Spleen (tissue), 11 donors: ENCODE measurements around the gene BZW1. TPM values are rescaled to one million over a fixed set of nuclear protein-coding genes. Genes with fewer than 3 reads are reported as not detected.

ENCODE experiments used
- DNase-seq: peaks from one replicate; pipeline ENCODE4 v3.0.0-alpha.2; 2020
- H3K27ac ChIP-seq, 8 donors: fragments of 200-600 bp; sonication (generic) in 7 of 8; 1 replicate in 4 of 8; 2 replicates in 4 of 8; pipeline versions ENCODE4 v1.5.0 to v1.8.0; 2016 to 2021; ENCODE audit warnings: inconsistent platforms in 4 of 8, mild to moderate bottlenecking in 4 of 8, moderate library complexity in 1 of 8
- H3K27me3 ChIP-seq, 7 donors: fragments of 200-600 bp; sonication (generic) in 6 of 7; replicated peaks in 1 of 7; 1 replicate in 4 of 7; 2 replicates in 3 of 7; pipeline versions ENCODE4 v1.5.0 to v1.8.0; 2016 to 2021; ENCODE audit warnings: inconsistent platforms in 3 of 7, mild to moderate bottlenecking in 1 of 7
- H3K36me3 ChIP-seq, 6 donors: fragments of 200-600 bp; sonication (generic) in 5 of 6; 1 replicate in 4 of 6; 2 replicates in 2 of 6; pipeline versions ENCODE4 v1.5.0 to v1.8.0; 2016 to 2021; ENCODE audit warnings: inconsistent platforms in 2 of 6
- H3K4me1 ChIP-seq, 6 donors: fragments of 200-600 bp; sonication (generic) in 5 of 6; 1 replicate in 3 of 6; 2 replicates in 3 of 6; pipeline versions ENCODE4 v1.5.0 to v1.8.0; 2016 to 2021; ENCODE audit warnings: inconsistent platforms in 3 of 6
- H3K4me3 ChIP-seq, 8 donors: fragments of 200-600 bp; sonication (generic) in 7 of 8; 1 replicate in 4 of 8; 2 replicates in 4 of 8; pipeline versions ENCODE4 v1.5.0 to v1.8.0; 2016 to 2021; ENCODE audit warnings: inconsistent platforms in 4 of 8, mild to moderate bottlenecking in 4 of 8, moderate library complexity in 2 of 8
- H3K9me3 ChIP-seq, 8 donors: fragments of 200-600 bp; sonication (generic) in 7 of 8; 1 replicate in 4 of 8; 2 replicates in 4 of 8; pipeline versions ENCODE4 v1.5.0 to v1.8.0; 2016 to 2021; ENCODE audit warnings: inconsistent platforms in 4 of 8
- POLR2AphosphoS5 ChIP-seq, 3 donors: sonication (generic); formaldehyde crosslinking; IDR thresholded peaks; one replicate each; pipeline ENCODE4 v1.5.1; 2017; ENCODE audit warnings: antibody characterized with exemption in 3 of 3
- WGBS, 5 donors: extraction: QIAGEN DNeasy Blood & Tissue Kit in 3 of 5; methylation state at CpG; one replicate each; pipeline versions ENCODE4 v1.1.5 to v1.1.7; 2013 to 2018; 5-methylcytosine and 5-hydroxymethylcytosine counted together
- intact Hi-C: fragments of 100-400 bp; cut with DNase I; formaldehyde crosslinking; loops from one replicate; pipeline ENCODE4 v1.15.0; 2023; ENCODE audit warnings: low total_unique reads
- polyA plus RNA-seq, 3 donors: library from polyadenylated mRNA; stranded (reverse); fragments of 200-250 nt; gene quantifications; one replicate each; pipeline ENCODE4 v1.2.1, GENCODE V29; 2013
- small RNA-seq, 4 donors: library from RNA; depleted of rRNA; stranded (forward); fragments of <200 nt; gene quantifications; one replicate each; pipeline ENCODE3, GENCODE V24; 2016
- total RNA-seq, 7 donors: library from RNA; depleted of rRNA in 3 of 7; stranded (reverse); fragments of >200 nt in 3 of 7; fragmentation: NEBNext Ultra II Directional in 4 of 7; extraction: Animal tissue kit (Norgen Biotek cat#: 25700) in 4 of 7; gene quantifications; one replicate each; pipeline versions ENCODE4 v1.1.0 to v1.2.1, GENCODE V29; 2016 to 2021
- donor health status: healthy with polysubstance abuse.
- donor health status: DM: no; HTN: no; CAD: no; lungs with moderate emphysema.
- donor health status: DM: no; HTN: no; CAD: no.
- donor health status: Bipolar disorder and iron deficiency.
- donor health status: healthy.
- donor health status: DM: no; HTN: no; CAD: no.
- donor health status: DM: yes; HTN: yes; CAD: no.

The BZW1 gene
- total and polyA plus RNA-seq, 10 donors: 25.9 to 151 (median 110) TPM

- Histone ChIP-seq H3K4me1 (no peaks in the 10 kb centered on the region), H3K36me3 (peaks cover 3 to 90% (median 57%) of the 10 kb centered on the region in 6 donors), H3K4me3 (no peak overlapping the region), H3K9me3 (no peaks in the 10 kb centered on the region), H3K27me3 (no peaks in the 10 kb centered on the region), H3K27ac (no peak overlapping the region)
- DNase-seq: no peak
- no peak for TF ChIP-seq POLR2AphosphoS5 (IDR thresholded peaks at IDR 0.05)
- intact Hi-C loops: no loop called here
- 94 to 98% (median 94%) methylated on average over 6 of the region's 6 CpGs for WGBS, 5 donors
Measured at GRCh38 chr2:200873560-200873959, 61.9 kb downstream of the BZW1 start.

Small RNA genes within 50 kb of the gene (small RNA-seq; reads per million reads assigned to genes)
- gene RF00019: 0 reads per million in 4 donors
- gene RNA5SP115: 0 to 0.06 (median 0) reads per million in 4 donors
- 0 reads per million in 4 donors for gene RNU1-133P
- gene RNU6-31P: 0 reads per million in 4 donors

Other genes starting within 250 kb of the BZW1 start
- gene AOX1, start 225.9 kb upstream of the BZW1 start, total RNA-seq: 10 to 100 TPM in 2 of 7 donors, 1 to 10 TPM in 5; 3.9 to 14.6 (median 9.8) TPM
- 1 to 10 TPM; 1.3 to 3.7 (median 1.7) TPM for gene AOX1, start 225.9 kb upstream of the BZW1 start, polyA plus RNA-seq
- gene CLK1, start 52.7 kb downstream of the BZW1 start, total RNA-seq: 100 to 1,000 TPM; 161 to 326 (median 210) TPM
- 100 to 1,000 TPM; 314 to 737 (median 640) TPM for gene CLK1, start 52.7 kb downstream of the BZW1 start, polyA plus RNA-seq
- gene PPIL3, start 77.2 kb downstream of the BZW1 start, total RNA-seq: 100 to 1,000 TPM in 1 of 7 donors, 10 to 100 TPM in 6; 24.0 to 180 (median 35.8) TPM
- gene PPIL3, start 77.2 kb downstream of the BZW1 start, polyA plus RNA-seq: 10 to 100 TPM; 20.3 to 37.5 (median 22.3) TPM
- gene NIF3L1, start 77.5 kb downstream of the BZW1 start, total RNA-seq: 10 to 100 TPM; 17.2 to 26.4 (median 20.6) TPM
- 10 to 100 TPM; 18.9 to 24.5 (median 20.1) TPM for gene NIF3L1, start 77.5 kb downstream of the BZW1 start, polyA plus RNA-seq
- gene ORC2, start 151.8 kb downstream of the BZW1 start, total RNA-seq: 10 to 100 TPM; 20.5 to 39.1 (median 35.7) TPM
- 10 to 100 TPM in 1 of 3 donors, 1 to 10 TPM in 2; 6.9 to 14.5 (median 8.0) TPM for gene ORC2, start 151.8 kb downstream of the BZW1 start, polyA plus RNA-seq